Esophagus muscularis mucosa (tissue), 3 donors: ENCODE data around the gene PPARD.

Experiments
- CTCF ChIP-seq, 3 experiments: fragments of 200-600 bp in 2 of 3; fragments of 450-650 bp in 1 of 3; sonication (generic) in 2 of 3; IDR thresholded peaks; one replicate each; pipeline ENCODE4 v1.5.1; 2017 to 2019; ENCODE audit warnings: antibody characterized with exemption in 3 of 3, mild to moderate bottlenecking in 2 of 3, moderate library complexity in 1 of 3
- POLR2A ChIP-seq: fragments of 450-650 bp; IDR thresholded peaks from one replicate; pipeline ENCODE4 v1.6.1; 2017; ENCODE audit warnings: antibody characterized with exemption, moderate library complexity, mild to moderate bottlenecking, low read depth

DNA sequence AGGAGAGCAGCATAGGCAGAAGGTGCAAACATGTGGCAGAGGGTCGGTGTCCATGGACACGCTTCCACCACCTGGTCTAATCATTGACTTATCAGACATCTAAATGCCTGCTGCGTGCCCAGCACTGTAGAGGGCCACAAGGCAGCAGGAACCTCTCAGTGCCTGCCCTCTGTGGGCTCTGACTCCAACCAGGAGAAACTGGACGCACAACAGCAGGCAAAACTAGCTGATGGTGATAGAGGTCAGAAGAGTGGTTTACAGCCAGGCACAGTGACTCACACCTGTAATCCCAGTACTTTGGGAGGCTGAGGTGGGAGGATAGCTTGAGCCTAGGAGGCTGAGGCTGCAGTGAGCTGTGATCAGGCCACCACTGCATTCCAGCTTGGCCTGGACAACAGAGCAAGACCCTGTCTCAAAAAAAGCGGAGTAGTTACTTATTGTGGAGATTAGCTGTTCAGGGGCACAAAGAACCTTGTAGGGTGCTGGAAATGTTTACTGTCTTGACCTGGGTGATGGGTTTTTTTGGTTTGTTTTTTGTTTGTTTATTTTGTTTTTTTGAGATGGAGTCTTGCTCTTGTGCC is 46.5 kb downstream of the PPARD start:
- TF ChIP-seq CTCF (IDR thresholded peaks at IDR 0.05), result no peak
- TF ChIP-seq POLR2A, result no peak
